Activated CD8-positive, alpha-beta memory T cell treated with anti-CD3 and anti-CD28 coated beads, Interleukin-2, amount 50 U/mL, for 4 hours (primary cell): Measurements from ENCODE around the gene PDE4B.

ENCODE experiments used
- DNase-seq: peaks from one replicate; pipeline ENCODE4 v3.0.0-alpha.2; 2020

Gene PDE4B

DNA sequence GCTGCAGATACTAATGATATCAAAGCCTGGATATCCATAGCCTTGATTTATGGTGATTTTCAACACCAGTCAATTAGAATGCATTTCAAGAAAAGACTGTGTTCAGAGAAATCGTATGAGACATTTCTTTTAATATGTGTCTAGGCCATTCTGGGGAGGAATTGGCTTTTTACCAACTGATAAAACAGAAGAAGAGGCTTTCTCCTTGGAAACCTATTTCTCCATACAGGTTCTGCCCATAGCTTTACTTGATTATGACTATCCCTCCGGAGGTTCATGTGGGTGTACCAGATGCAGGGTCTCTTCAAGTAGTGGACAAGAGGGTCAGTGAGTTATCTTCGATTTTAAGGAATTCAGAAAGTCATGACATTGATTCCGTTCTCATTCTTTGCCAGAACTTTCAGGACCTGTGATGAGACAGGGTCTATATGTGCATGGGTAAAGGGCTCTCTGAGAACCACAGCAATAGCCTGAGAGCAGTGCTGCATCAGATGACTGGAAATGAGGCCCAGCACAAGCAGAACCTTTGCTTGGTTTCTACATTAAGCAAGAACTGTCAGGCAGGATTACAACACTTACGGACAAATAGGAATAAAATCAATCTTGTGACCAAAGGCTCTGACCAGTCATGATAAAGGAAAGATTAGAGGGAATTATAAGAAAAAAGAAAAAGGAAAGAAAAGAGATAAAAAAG is 477.6 kb downstream of the PDE4B start:
- no peak for DNase-seq

DNA sequence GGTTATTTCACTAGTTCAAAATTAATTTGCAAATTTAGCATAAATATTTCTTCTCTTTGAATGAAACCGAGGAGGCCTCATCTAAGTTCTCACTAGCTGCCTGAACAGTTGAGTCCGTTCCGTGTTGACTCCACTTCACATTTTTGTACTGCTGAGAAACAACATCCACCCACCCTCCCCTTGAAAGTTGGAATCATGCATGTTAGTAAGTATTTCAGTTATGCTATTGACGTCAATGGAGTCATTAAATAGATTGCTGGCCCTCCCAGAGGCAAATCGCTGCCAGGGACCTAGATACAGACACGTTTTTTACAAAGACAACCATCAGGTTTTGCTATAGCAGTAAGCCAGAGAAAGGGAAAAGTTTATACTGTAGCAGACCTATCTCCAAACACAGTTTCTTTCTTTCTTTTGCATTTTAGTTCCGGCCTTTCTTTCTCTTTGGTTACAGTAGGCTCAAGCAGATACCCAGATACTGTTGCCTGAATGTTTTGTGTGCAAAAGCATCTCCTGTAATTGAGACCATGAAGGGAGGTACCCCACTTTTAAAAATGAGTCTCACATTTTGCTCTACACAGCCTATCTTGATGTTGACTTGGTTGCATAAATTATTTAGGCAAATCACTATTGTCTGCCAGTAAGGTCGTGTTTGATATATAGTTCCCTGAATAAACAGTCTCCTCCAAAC is 478.7 kb downstream of the PDE4B start:
- no peak for DNase-seq

DNA sequence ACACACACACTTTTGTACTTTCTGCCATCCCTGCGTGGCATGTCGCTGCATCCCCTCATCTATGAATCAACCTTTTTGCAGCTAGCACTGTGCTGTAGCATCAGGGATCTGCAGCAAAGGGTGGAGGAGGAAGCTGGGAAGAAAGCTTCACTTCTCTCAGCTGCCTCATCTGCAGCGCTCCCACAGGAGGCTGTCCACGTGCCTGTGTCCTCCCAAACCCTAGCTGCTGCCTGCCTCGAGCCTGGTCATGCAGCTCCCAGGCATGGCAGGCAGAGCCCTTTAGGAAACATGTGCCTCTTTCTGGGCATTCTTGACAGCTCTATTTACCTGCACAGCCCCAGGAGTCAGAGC is 479.2 kb downstream of the PDE4B start:
- no peak for DNase-seq

DNA sequence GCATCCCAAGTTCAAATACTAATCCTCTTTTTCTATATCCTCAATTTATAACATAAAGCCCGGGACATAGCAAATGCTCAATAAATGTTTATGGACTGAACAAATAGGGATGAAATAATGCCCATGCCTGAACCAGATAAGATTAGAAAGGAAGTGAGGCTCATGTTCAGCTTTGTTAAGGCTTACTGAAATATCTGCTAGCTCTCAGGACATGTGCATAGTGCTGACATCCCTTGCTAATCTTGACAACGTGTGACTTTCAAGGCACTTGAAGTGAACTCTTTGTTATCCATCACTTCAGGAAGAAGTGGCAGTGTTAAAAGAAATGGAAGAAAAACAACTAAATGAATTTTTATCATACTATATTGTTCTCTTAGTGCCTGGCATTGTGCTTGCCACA is 481.0 kb downstream of the PDE4B start:
- no peak for DNase-seq

DNA sequence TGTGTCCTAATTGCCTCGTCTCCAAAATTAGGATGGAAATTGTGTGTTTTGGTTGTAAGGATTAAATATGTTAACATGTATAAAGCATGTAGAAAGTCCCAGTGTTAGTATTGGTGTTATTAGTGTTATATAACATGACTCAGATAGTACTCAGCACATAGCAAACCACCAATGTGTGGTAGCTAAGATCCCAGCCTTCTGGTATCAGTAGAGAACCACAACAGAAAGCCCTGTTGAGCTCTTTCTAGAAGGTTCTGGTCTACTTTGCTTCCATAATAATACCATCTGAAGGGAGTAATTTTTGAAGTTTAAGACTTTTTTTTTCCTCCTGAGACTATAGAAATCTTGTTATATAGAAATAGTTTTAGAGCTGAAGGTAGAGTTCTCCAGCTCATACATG is 481.9 kb downstream of the PDE4B start:
- DNase-seq, result no peak

DNA sequence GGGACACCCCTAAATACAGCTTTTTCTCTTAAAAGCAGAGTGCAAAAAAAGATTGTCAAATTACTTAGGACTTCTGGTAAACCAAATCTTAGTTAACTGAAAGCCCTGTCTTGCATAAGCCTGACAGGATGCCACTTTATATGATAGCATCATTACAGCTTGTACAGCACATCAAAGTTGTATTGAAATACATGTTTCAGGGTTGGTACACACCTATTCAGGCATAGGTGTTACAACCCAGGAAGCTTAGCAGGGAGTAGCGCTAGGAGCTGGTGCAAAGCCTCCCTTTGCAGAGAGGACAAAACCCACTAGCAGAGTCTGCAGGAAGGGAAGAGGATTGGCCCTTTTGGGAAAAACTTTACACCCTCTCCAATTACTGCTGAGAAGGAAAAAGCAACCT is 482.4 kb downstream of the PDE4B start:
- no peak for DNase-seq

DNA sequence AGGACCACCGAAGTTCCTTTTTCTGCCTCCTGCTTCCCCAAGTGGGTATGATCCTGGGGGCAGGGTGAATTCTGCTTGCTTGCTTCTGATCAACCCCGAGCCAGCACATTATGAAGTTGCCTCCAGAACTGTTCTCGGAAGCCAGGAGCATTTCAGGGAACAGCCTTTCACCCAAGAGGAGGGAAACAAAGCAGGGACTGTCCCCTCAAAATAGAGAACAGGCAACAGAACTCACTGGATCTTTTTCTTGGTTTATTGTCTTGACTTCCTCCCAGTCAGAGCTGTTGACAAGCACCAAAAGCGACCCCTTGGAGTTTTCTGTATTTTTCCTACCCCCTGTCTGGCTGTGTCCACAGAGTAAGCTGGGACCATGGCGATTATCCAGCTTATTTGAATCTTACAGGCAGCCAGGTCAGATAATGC is 482.9 kb downstream of the PDE4B start:
- no peak for DNase-seq

DNA sequence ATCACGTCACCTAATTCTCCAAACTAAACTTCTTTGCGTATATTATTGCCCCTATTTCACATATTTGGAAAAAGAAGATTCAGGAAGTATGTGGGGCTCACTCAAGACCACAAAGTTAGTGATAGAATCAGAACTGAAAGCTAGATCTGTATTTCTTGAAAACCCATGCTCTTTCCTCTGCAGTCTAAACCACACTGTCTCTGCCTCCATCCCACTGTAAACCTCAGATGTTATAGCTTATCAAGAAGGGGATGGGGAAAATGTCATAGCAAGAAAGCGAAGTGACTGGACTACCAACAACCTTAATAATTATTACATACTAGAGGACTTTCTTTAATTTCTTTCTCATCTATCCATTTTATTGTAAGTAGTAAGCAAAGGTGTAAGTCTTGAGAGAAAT is 483.5 kb downstream of the PDE4B start:
- DNase-seq, result no peak

DNA sequence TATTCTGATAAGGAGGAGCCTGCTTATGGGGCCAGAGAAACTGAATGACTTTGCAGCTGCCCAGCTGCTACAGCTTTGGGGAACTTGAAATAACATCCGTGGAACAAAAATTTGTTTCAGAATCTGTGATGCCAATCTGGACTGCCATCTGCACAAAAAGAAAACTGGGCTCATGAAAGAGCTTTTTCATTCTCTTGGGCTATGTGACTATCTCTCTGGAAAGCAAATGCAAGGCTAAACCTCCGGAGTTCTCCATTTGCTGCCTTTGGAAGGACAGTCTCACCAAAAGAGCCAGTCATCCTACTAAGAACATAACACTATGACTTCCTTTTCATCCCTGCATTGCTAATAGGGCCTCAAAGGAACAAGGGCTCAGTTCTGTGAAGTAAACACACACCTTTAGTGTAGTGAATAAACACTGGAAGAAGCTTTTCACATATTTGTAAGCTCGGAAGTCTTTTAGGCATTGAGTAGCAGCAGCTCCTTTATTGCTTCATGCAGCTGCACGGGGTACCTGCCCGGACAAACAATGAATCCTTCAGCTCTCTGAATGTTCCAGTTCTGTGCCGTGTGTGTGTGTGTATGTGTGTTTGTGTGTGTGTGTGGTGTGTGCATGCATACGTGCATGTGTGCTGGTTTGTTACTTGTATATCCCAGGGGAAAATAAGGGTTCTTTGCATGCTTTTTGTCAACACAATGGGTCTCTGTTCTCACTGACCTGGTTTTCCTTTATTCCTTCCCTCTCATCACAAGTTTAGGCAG is 485.7 kb downstream of the PDE4B start:
- DNase-seq, result no peak

DNA sequence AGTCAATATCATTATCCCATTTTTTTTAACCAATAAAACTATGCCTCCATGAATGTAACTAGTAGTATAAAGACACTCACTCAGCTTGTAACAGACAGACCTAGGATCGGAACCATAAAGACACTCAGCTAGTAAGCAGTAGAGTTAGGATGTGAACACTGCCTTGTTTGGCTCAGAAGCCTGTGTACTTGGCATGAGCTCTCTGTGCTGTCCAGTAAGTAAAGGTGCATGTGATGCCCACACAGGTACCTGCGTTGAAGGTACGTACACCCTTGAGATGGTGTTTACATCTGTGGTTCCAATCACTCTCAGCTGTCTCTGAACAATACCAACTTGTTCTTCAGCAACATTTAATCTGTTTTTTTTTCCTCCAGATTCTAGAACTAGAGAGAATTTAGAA is 489.1 kb downstream of the PDE4B start:
- DNase-seq, result no peak

DNA sequence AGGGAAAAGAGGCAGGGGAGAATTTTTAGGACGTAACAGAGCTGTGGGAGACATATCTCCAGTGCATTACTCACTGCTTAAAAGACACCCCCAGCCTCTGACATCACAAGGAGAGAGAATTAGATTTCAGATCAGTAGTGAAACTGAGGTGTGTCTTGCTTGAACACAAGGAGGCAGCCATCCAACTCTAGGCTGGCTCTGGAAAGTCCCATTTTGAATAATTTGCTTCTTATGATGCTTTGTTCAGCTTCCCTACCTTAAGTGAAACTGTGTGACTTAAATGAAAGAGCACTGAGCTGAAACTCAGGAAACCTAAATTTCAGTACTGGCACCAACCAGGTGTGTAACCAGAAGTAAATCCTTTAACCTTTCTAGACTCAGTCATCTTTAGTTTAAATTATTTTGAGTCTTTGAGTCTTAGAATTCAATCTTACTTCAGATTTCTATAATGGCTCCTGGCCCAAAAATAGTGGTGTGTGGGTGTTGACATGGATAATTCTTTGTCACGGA is 489.7 kb downstream of the PDE4B start:
- DNase-seq, result peak; percentile 56

DNA sequence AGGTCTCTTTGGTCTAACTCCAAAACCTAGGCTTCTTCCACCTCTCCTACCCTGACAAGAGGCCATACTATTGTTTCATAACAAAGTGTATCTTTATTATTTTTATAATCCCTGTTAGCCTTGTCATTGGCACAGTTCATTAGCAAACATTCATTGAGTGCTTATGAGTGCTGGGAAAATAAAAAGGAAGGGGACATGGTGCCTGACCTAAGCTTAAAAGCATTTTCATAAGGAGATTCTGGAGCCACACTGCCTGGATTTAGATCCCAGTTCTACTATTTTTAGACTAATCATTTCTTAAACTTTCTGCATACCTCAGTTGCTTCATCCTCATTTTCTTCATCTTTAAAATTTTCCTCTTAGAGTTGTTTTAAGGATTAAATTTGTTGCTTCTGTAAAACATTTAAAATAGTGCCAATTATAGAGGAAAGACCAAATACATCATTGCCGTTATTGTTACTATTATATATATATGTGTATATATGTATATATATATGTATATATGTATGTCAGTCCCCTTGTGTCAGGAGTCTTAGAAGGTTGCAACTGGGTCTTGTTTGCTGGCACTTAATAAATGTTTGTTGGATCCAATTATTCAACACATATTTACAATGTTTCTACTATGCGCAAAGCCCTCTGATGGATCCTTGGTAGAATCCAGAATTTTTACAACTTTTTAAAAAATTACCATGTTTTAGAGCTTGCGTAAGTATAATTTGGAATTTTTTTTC is 490.4 kb downstream of the PDE4B start:
- DNase-seq, result no peak

DNA sequence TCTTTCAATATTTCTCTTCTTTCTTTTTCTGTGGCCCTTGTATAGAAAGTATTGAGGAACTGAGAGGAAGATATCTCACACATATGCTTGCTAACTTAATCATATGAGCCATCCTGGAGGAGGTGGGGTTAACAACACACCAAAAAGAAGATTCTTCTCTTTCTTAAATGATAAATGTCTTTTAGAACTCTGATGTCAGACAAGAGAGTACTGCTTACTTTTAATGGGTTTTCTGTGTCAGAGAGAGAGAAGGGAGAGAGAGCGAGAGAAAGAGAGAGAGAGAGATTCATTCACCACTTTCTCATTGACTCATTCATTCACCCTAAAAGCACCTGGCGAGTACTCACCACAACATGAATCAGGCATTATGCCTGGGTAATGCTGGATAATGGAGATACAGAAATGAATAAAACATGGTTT is 490.9 kb downstream of the PDE4B start:
- DNase-seq, result no peak

DNA sequence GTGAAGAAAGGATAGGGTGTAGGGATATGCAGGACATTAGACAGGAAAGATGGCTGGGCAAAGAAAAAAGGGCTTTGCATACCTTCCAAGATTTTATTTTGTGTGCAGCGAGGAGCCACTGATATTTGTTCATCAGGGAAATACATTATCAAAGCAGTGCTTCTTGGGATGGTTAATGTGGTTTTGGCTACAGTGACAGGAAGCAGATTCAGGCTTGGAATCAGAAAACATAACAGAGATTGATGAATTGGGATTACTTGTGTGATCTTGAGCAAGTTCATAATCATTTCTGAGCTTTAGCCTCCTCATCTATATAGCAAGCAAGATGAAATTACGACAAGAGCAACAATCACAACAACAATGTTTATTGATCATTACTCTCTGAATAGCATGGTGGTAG is 492.1 kb downstream of the PDE4B start:
- no peak for DNase-seq

DNA sequence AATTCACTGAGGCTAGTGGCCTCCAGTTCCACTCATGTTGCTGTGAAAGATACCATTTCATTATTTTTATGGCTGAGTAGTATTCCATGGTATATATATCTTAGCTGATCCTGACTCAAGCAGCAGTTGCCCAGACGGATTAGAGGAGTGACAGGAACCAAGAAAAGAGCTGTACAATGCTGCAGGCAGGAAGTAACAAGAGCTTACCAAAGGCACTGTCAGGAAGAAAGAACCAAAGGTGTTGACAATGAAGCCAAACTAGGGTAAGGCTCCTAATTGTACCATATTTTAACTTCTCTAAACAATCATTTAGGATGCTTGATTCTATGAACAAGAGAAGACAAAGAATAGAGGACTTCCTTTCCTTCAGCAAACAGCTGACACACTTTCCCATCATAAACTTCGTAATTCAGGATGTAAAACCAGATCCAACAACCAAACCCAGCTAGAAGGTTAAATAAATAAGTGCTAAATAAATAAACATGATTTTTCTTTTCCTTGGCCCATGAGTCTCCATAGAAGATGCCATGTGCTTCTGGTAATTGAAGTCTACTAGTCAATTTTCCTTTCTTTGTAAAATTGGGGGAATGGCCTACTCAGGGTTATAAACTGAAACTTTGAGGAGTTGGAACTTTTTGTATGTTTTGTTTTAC is 493.0 kb downstream of the PDE4B start:
- DNase-seq, result no peak

DNA sequence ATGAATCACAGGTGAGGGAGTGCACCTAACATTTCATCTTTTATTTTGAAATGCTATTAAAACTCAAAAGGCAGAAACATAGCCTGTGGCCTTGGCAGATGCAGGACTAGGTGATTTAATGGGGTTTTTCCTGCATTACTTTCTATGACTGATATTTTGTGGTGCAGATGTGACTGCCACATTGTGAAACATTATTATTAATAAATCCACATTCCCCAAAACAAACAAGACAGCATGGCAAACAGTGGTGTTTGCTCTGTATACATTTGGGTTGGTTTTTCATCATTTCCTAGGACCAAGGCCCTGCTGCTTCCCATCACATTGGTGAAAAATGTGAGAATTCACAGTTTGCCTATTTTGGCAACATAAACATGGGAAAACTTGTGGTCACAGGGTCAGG is 493.6 kb downstream of the PDE4B start:
- DNase-seq, result no peak

DNA sequence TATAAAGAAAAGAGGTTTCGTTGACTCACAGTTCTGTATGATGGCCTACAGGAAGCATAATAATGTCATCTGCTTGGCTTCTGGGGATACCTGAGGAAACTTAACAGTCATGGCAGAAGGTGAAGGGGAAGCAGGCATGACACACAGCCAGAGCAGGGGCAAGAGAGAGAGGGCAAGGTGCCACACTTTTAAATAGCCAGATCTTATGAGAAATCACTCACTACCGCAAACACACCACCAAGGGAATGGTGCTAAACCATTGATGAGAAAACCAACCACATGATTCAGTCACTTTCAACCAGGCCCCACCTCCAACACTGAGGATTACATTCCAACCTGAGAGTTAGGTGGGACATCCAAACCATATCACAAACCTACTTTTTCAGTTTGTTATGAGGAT is 495.4 kb downstream of the PDE4B start:
- DNase-seq, result peak; percentile 21

DNA sequence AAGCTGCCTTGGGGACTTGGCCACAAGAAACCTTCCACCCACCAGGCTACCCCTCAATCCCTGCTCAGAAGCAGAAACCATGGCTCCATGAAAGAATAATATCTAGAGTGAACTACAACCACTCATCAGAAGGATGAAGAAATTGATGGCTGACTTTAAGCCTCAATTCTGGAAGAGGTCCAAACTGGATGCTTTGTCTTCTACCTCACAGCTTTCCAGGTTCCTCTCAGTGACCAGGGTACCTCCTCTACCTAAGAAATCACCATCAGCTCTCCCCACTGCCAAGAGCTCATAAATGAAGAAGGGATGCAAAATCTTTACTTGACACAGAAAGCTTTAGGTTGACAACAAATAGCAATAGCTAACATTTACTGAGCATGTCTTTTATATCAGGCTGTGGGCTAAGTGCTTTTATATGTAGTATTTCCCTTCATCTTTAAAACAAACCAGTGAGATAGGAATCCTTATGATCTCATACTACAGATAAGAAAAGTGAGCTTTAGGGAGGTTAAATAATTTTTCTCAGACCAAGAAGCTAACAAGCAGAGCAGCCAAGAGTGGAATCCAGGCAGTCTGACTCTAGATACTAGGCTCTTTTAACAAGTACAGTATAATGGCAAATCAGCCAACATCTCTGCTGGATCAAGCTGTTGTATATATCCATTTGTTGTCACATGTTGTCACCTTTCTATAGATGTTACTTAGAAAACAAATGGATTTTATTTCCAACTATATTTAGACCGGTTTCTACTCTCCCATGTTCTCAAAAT is 498.3 kb downstream of the PDE4B start:
- DNase-seq, result no peak

DNA sequence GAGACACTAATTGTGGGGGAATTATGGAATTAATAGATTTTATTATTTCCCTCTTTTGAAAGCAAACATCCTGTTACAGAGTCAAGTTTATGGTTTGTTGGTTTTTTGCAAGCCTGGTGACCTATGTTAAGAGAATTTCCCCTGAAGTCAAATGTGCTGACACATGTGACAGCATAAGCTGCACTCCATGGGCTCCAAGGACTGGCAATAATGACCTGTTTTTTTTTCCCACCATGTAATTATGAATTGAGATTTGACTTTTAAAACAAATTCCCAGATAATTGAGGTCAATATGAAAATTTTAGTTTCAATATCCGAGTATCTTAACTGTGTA is 498.8 kb downstream of the PDE4B start:
- no peak for DNase-seq

DNA sequence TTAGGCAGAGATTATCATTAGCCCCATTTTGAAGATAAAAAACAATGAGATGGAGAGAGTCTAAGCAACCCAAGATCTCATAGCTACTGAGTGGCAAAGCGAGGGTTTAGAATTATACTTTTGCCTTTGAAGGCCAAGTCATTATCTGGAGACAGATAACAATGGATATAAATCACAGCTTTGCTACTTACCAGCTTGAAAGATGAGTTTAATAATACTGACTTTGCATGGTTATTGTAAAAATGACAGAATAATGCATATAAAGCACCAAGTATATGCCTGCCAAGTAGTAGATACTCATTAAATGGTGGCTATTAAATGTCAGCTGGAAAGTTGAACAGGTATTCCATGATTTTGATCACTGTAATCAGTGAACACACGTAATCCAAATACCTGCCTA is 499.6 kb downstream of the PDE4B start:
- DNase-seq, result no peak

DNA sequence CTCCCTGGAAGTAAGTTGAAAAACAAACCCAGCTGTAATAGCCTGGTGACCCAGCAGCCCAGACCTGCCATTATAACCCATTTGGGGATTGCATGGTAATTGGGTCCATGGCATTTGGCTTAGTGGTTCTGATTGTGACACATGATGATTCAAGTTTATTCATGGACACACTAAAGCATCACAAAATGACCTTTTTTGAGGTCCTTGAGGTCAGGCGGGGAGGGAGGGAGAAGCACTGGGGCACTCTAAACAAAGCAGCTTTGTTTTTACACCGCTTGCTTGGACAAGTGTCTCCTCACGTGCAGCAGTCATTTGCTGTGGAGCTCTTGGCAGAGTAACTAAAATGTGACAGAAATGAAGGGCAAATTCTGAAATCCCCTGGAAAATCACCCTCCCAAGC is 500.2 kb downstream of the PDE4B start:
- DNase-seq, result no peak

DNA sequence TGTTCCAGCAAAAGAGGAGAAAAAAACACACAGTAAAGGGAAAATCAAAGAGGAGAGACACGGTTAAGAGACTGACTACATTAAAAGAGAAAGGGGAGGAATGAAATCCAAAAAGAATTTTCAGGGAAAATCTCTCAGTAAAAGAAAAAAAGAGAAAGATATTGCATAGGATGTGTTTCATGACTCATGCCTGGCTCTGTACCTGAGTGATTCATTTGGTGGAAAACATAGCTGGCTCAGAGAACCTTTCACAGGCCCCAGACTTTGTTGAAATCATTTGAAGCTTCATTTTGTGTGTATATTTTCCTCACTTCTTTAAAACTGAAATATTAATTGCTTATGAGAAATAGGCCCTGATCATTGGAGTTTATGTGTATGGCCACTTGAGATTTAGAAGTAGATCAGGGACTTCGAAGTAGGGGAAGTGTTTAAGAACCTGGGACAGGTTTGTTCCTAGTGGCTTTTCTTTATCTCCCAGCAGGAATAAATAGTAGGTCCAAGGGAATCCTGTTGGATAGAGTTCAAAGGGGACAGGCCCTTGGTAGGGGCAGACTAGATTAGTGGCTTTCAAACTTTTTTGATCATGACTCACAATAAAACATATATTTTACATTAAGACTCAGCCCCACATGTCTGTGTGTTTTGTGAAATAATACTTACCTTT is 502.1 kb downstream of the PDE4B start:
- no peak for DNase-seq
